GM18505 (cell line): ENCODE results near the gene IL36B.

Experiments
- ATAC-seq: cut with Tn5 transposase; IDR thresholded peaks from one replicate; pipeline ENCODE4 v1.9.1; 2021; ENCODE audit not compliant: unreplicated experiment
- POLR2A ChIP-seq: IDR thresholded peaks from 4 replicates; pipeline ENCODE4 v1.6.1; 2011; ENCODE audit warnings: borderline replicate concordance; ENCODE audit not compliant: insufficient read depth, insufficient read length; ENCODE audit errors: extremely low read depth

Gene IL36B

GRCh38 chr2:113002677-113003076 is 50.0 kb downstream of the IL36B start:
- TF ChIP-seq POLR2A, result no peak
- no peak for ATAC-seq

DNA sequence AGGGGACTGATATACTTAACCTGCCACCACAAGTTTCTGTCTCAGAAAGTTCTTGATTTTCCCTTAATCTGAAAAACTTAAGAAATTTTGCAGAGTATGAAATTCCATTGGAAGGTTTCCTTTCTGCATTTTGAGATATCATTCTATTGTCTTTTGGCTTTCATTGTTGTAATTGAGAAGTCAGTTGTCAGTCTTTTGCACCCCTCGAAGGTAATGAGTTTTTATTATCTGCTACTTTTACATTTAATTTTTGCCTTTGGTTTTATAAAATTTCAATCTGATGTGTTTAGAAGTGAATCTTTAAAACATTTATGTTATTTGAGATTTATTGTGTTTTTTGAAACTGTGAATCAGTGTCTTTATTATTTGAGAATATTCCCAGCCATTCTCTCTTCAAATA is 52.2 kb downstream of the IL36B start:
- no peak for TF ChIP-seq POLR2A
- no peak for ATAC-seq

DNA sequence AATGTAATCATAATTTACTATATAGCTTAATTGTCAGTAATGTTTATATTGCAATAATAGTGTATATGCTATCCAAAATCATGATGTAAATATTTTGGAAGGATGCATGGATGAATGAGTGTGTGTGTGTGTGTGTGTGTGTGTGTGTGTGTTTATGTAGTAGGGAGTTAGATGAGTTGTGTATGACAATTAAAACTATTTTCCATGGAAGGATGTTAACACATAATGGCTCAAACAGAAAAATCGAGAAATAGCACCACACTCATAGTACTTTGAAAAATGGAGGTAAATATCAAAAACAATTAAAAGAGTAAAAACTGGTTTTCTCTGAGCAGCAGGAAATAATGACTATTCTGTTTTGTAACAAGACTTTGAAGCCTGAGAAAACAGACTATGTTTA is 55.5 kb downstream of the IL36B start:
- no peak for ATAC-seq
- TF ChIP-seq POLR2A, result no peak

DNA sequence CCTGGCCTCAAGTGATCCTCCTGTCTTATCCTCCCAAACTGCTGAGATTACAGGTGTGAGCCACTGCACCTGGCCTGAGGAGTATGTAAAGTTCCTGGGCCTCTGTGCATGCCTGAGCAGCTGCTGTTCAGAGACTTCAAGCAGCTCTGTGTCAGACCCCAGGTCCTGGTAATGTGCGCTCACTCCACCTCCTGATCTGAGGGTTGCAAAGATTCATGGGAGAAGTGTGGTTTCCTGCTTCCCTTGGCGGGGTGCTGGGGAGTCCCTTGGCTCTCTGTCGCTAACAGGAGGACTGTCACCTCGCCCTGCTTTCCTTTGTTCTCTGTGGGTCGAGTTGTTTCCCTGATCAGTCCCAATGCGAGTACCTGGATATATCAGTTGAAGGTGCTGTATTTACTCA is 56.0 kb downstream of the IL36B start:
- ATAC-seq, result no peak
- TF ChIP-seq POLR2A, result no peak

- TF ChIP-seq POLR2A, result no peak
- ATAC-seq, result no peak
Observed at GRCh38 chr2:112995346-112995920, 57.2 kb downstream of the IL36B start.

DNA sequence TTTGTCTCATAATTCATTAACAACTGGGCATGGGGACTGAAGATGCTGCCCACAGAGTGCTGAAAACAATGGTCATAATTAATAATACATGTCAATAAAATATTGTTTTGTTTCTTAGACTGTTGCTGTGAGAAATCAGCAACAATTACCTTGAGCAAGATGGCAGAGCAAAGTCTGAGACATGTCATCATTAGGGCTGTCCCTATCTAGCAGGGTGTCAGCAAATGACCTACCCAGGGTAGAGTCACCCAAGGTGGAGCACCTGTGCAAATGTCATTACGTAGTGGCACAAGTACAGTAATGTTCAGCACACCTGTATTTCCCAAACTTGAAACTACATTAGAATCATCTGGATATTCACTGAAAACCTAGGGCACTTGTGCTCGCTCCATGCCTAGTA is 58.0 kb downstream of the IL36B start:
- no peak for ATAC-seq
- no peak for TF ChIP-seq POLR2A

GRCh38 chr2:112993831-112994230 is 58.8 kb downstream of the IL36B start:
- ATAC-seq, result no peak
- TF ChIP-seq POLR2A, result no peak

DNA sequence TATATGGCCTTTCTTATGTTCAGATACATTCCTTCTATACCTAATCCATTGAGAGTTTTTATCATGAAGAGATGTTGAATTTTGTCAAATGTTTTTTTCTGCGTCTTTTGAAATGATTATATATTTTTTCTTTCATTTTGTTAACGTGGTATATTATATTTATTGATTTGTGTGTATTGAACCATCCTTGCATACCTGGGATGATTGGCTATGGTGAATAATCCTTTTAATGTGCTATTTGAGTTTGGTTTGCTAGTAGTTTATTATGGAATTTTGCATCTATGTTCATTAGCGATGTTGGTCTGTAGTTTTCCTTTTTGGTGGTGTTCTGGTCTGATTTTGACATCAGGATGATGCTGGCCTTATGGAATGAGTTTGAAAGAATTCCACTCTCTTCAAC is 63.1 kb downstream of the IL36B start:
- TF ChIP-seq POLR2A, result no peak

DNA sequence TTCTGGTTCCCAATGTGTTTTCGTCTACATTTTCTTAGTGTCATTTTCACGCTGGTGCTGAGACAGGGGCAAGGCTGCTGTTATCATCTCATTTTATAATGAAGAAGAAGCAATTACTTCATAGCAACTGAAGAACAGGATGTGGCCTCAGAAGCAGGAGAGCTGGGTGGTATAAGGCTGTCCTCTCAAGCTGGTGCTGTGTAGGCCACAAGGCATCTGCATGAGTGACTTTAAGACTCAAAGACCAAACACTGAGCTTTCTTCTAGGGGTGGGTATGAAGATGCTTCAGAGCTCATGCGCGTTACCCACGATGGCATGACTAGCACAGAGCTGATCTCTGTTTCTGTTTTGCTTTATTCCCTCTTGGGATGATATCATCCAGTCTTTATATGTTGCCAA is 67.6 kb downstream of the IL36B start:
- ATAC-seq, result no peak
- TF ChIP-seq POLR2A, result no peak

More for the DNA sequence above, 63.1 kb downstream of the IL36B start:
- ATAC-seq, result no peak

- no peak for TF ChIP-seq POLR2A
- no peak for ATAC-seq
Observed at GRCh38 chr2:112980537-112980936, 72.1 kb downstream of the IL36B start.

- no peak for TF ChIP-seq POLR2A
- ATAC-seq, result no peak
Observed at GRCh38 chr2:112979731-112980130, 72.9 kb downstream of the IL36B start.

DNA sequence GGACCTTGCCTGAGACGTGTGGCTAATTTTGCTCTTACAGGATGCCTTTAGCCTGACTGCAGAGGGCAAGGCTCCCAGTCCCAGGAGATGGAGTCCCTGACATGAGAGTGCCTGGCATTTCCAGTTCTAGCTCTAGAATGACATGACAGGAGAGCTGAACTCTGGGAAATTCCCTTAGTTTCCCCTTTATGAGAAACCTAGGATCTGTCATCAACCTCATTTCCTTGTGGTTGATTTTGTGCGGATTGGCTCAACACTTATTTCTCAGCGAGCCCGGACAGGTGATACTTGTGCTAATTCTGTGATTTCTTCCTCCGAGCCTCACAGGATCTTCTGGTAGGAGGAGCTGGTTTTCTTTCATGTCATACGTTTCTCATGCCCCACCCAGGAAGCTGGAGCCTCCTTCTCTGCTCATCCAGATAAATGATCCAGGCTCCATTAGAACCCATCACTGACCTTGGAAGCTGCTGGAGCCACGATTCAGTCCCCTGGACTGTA is 75.1 kb downstream of the IL36B start, which contains the start of gene IL36G:
TSS of gene IL36G (plus strand) at position 448 of the 498 bp plus-strand sequence. CDS start 633 bp downstream, outside the sequence.
- ATAC-seq, result no peak
- no peak for TF ChIP-seq POLR2A
